NCI-H2107 (cell line): ENCODE results near the gene DTD1.

Source experiments
- DNase-seq: peaks from one replicate; lab custom pipeline; 2025; lab: John Stamatoyannopoulos, UW

The DTD1 gene

GRCh38 chr20:18705910-18706309, 118.1 kb downstream of the DTD1 start:
- DNase-seq: no peak

DNA sequence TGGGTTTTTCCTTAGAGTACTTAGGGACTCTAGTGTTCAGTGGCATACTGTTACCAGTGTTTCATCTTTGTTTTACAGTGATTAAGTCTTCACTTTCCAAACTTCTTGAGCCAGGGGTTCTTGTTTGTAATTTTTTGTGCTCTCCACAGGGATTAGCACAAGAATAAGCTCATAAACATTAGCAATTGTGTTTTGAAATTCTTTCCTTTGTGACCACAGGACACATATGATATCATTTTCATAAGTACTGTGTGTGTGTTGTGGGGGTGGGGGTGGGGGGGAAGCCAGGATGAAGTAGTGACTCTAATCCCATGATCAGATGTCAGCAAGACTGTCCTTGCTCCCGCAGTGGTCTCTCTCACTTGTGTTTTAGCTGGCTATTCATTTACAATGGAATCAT, 124.3 kb downstream of the DTD1 start:
- DNase-seq: no peak

DNA sequence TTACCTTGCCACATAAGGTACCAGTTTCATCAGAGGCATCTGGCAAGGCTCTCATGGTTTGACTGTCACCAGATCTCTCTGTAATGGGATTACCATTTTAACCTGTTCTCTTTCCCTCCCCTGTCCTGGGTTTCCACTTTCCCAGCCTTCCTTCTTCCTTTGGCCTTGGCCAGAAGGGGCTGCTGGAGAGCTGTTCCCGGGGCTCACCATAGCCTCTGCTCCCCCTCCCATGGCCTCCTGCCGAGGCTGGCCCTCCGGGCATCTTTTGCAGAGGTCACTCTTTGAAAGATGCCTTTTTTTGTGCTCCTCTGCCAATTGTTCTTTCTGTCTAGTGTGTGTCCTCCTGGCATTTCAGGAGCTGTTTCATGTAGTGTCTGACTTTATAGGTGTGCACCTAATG, 125.0 kb downstream of the DTD1 start:
- DNase-seq: no peak

GRCh38 chr20:18715564-18715963, 127.7 kb downstream of the DTD1 start:
- DNase-seq: no peak

DNA sequence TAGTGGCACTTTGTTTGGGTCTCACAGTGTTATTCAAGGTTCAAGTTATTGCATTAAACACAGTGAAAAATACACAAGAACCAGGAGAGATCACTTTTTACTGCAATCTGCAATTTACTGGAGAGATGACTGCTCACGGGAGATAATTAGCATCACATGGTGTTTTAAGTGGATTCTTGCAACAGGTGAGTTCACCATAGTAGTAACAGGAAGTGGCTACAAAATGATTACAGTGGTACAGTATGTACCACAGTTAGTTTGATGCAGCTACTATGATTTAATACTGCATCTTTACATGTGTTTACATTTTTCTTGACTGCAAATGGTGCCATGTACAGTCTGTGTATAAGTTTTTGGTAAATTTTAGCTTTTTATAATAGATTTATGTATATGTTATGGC, 129.2 kb downstream of the DTD1 start:
- no peak for DNase-seq

DNA sequence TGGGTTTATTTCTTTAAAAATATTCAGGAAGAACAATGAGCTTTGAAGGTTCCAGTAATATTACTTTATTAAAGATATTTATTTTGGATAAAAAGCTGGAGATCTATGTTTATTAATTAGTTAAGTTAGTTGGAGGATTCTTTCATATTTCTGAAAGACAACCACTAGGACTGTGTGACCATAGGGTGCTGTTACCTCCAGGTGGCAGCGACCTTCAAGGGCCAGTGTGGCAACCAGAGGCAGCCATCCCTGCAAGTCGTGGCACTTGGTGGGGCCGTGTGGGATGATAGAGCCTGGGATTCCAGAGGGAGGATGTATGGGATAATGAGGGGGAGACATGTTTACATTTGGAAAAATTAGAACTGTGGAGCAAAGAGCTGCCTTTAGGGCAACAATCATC, 130.3 kb downstream of the DTD1 start:
- DNase-seq: no peak

DNA sequence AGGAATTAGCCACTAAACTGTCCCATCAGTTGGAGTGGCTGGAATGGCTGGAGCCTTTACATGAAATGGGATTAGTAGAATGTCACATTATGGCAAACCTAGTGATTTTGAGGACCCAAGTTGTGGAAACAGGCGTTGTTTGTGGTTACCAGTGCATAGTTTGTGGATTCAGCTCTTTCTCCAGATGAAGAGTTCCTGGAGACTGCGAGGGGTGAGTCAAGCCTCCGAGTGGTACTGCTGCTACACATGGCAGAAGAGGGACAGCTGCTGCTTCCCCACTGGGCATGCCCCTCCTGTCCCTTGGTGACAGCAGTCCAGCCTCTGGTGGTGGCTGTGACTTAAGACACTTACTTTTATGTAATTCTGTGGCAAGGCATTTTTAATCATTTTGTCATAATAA, 131.6 kb downstream of the DTD1 start:
- DNase-seq: no peak

GRCh38 chr20:18721551-18722115, 133.8 kb downstream of the DTD1 start:
- no peak for DNase-seq

- no peak for DNase-seq
Measured at GRCh38 chr20:18722371-18722770, 134.5 kb downstream of the DTD1 start.

- DNase-seq: no peak
Measured at GRCh38 chr20:18724077-18724476, 136.2 kb downstream of the DTD1 start.

- no peak for DNase-seq
Measured at GRCh38 chr20:18724788-18725464, 137.1 kb downstream of the DTD1 start.

- DNase-seq: no peak
Measured at GRCh38 chr20:18727032-18727508, 139.2 kb downstream of the DTD1 start.

DNA sequence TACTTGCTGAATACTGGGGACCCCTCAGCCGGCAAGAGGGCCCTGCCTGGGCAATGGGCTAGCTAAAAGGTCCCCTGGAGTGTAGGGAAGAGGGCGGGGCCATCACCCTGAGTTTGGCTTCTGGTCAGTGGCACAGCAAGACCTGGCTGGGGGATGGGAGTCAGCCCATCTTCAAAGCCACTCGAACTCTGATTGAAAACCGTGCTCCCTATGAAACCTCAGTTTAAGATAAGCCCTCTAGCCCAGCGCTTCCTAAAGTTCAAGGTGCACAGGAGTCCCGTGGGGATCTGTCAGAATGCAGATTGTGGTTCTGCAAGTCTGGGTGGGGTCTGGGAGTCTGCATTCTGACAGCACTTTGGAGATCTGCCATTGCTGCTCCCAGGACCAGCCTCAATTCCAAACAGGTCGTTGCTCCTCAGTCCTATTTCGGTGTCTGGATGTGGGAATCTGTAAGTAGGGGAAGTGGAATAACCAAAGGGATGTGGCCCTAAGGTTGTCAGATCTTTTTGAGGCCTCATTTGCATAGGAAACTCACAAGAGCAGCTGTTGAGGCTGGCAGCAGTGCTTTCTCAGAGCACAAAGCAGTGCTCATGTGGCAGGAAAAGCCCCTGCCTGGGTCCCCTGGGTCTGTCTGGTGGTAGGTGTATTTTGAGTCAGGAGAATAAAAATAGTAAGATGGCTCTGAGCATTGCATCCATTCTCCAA, 140.5 kb downstream of the DTD1 start:
- DNase-seq: no peak

DNA sequence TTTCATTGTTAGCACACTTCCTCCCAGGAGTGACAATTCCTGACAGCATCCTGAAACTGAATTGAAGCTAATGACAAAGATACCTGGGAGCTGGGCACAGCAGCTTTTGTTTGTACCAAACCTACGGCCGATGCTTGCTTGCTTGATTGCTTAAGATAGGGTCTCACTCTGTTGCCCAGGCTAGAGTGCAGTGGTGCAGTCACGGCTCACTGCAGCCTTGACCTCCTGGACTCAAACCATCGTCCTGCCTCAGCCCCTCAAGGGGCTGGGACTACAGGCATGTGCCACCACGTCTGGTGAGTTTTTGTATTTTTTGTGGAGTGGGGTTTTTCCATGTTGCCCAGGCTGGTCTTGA, 141.0 kb downstream of the DTD1 start:
- DNase-seq: no peak

GRCh38 chr20:18729231-18729825, 141.5 kb downstream of the DTD1 start:
- no peak for DNase-seq

- DNase-seq: no peak
Measured at GRCh38 chr20:18731940-18732339, 144.1 kb downstream of the DTD1 start.

- no peak for DNase-seq
Measured at GRCh38 chr20:18734525-18735189, 146.8 kb downstream of the DTD1 start.

DNA sequence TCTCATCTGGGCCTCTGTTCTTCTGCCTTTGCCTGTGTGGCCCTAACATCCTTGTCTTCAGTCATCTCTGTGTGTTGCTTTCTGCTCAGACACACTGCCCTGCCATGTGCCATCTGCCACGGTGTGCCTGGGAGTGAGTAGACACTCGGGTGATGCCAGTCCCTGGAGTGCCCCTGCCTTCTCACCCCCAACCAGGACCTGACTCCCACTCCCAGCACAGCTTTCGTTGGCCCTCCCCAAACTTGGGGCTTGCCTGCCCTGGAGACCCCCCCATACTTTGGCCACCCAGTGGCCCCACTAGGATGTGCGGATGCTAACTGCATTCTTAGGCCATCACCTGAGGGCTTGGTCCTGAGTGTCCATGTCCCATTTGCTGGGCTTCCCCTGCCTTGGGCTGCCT, 149.3 kb downstream of the DTD1 start:
- DNase-seq: no peak

DNA sequence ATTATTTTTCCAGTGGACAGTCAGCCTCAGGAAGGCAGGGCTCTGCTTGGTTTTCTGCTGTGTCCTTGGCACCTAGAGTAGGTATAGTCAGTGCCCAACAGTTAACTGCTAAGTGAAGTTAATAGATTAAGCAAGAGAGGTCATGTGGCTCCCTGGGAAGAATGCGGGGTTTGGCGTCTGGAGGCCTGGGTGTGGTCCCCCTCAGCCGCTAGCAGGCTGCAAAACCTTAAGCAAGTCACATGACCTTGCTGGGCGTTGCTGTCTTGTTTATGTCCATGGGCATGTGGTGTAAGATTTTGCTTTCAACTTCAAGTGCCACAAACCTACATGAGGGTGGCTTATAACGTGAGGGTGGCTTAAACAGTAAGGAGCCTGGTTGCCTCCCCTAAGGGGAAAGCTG, 150.2 kb downstream of the DTD1 start:
- DNase-seq: no peak

DNA sequence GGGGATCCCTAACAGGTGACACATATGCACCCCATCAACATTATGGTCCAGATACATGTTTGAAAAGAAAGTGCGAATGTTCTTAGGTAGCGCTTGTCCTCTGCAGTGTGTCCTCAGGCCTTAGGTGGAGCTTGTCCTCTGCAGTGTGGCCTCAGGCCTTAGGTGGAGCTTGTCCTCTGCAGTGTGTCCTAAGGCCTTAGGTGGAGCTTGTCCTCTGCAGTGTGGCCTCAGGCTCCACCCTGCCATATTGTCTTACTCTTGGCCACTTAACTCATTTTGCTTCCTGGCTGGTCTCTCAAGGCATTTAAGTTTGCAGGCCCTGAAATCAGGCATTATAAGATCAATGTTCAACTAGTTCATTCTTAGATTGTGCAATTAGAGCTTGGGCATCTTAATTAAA, 151.0 kb downstream of the DTD1 start:
- no peak for DNase-seq

GRCh38 chr20:18739751-18740166, 151.9 kb downstream of the DTD1 start:
- no peak for DNase-seq

DNA sequence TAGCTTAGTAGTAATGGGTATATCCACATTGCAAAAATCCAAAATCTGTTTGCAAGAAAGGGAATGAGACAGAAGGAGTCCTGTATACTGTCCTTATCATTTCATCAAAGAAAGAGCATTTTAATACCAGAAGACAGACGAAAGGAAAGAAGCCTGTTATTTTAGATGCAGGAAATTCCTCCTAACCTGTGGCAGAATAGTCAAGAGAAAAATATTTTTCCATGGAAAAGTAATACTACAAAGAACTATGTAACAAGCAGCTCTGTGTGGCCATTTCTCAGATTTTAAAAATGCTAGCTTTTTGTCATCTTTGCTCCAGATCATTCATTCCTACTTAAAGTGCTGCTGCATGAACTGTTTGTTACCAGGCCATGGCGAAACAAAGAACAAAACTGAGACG, 152.9 kb downstream of the DTD1 start:
- no peak for DNase-seq

- no peak for DNase-seq
Measured at GRCh38 chr20:18742841-18743240, 155.0 kb downstream of the DTD1 start.
